Progenitor cell of endocrine pancreas (in vitro differentiated cells): ENCODE results near the gene PIK3R6. TPM values are rescaled to one million over a fixed set of nuclear protein-coding genes. Genes with fewer than 3 reads are reported as not detected.

Experiments used
- DNase-seq: peaks from one replicate; pipeline ENCODE4 v3.0.0; 2021; ENCODE audit warnings: low spot score; ENCODE audit not compliant: unreplicated experiment
- H3K27ac Mint-ChIP-seq: 2 replicates; pipeline ENCODE4 v1.8.0; 2021; ENCODE audit warnings: mild to moderate bottlenecking, moderate library complexity, mixed read lengths
- H3K27me3 Mint-ChIP-seq: 2 replicates; pipeline ENCODE4 v1.8.0; 2021; ENCODE audit warnings: mixed read lengths
- H3K36me3 Mint-ChIP-seq: 2 replicates; pipeline ENCODE4 v1.8.0; 2022; ENCODE audit warnings: mixed read lengths; ENCODE audit not compliant: insufficient read depth
- H3K4me1 Mint-ChIP-seq: 2 replicates; pipeline ENCODE4 v1.8.0; 2021; ENCODE audit warnings: low read depth, mixed read lengths
- H3K4me3 Mint-ChIP-seq: 2 replicates; pipeline ENCODE4 v1.8.0; 2021; ENCODE audit warnings: low read depth, mild to moderate bottlenecking, moderate library complexity, mixed read lengths
- H3K9me3 Mint-ChIP-seq: 2 replicates; pipeline ENCODE4 v1.8.0; 2021; ENCODE audit warnings: low read depth, mixed read lengths
- CTCF ChIP-seq: fragments of 200-600 bp; sonication (generic); IDR thresholded peaks from one replicate; pipeline ENCODE4 v1.5.0; 2021; ENCODE audit warnings: antibody characterized with exemption, mild to moderate bottlenecking; ENCODE audit not compliant: unreplicated experiment
- total RNA-seq: library from RNA; stranded (reverse); gene quantifications from 2 replicates; pipeline ENCODE4 v1.2.1, GENCODE V29; 2021

Gene PIK3R6
- total RNA-seq, 1 donor from 2014 or later: 0.07 TPM

GRCh38 chr17:8837563-8838075, 29.9 kb downstream of the PIK3R6 start:
- Mint-ChIP-seq H3K4me3 (no peak overlapping the region), H3K36me3 (no peaks in the 10 kb centered on the region), H3K27me3 (peaks cover 2% of the 10 kb centered on the region), H3K4me1 (peaks cover 9% of the 10 kb centered on the region), H3K9me3 (no peaks in the 10 kb centered on the region), H3K27ac (no peak overlapping the region)
- DNase-seq: no peak
- TF ChIP-seq CTCF: no peak

DNA sequence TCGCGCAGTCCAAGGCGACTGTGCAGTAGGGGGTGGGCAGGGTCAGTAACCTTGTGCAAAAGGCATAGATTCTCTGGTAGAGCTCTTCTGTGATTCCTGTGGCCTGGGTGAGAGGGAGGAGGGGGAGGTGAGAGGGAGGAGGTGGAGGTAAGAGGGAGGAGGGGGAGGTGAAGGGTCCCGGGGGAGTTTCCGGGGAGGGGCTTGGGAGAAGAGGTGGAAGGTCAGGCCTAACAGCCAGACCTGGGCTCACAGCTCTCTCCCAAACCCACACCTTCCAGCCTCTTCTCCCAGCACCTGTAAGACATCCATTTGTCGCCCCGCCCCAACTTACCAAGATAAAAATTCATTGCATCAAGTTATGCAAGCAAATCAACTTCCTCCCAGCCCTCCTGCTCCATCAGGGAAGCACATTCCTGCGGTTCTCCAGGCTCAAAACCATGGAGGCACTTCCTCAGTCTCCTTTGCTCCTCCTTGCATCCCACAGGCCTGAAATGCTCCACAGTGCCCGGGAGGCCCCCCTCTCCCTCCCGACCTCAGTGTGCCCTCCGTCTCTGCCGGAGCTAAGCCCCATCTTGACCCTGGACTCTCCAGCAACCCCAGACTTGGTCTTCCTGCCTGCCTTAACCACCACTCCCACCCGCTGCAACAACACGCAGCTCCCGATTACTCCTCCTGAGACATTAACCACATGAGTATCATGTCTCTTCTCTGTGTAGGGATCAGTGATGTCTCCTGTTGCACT, 30.5 kb downstream of the PIK3R6 start:
- no peaks in the 10 kb centered on the region for H3K9me3 Mint-ChIP-seq
- H3K27me3 Mint-ChIP-seq: peaks cover 2% of the 10 kb centered on the region
- no peak for TF ChIP-seq CTCF
- H3K36me3 Mint-ChIP-seq: no peaks in the 10 kb centered on the region
- no peak overlapping the region for H3K4me3 Mint-ChIP-seq
- H3K4me1 Mint-ChIP-seq: peaks cover 9% of the 10 kb centered on the region
- no peak for DNase-seq
- peak overlapping the region; percentile 73 for H3K27ac Mint-ChIP-seq

DNA sequence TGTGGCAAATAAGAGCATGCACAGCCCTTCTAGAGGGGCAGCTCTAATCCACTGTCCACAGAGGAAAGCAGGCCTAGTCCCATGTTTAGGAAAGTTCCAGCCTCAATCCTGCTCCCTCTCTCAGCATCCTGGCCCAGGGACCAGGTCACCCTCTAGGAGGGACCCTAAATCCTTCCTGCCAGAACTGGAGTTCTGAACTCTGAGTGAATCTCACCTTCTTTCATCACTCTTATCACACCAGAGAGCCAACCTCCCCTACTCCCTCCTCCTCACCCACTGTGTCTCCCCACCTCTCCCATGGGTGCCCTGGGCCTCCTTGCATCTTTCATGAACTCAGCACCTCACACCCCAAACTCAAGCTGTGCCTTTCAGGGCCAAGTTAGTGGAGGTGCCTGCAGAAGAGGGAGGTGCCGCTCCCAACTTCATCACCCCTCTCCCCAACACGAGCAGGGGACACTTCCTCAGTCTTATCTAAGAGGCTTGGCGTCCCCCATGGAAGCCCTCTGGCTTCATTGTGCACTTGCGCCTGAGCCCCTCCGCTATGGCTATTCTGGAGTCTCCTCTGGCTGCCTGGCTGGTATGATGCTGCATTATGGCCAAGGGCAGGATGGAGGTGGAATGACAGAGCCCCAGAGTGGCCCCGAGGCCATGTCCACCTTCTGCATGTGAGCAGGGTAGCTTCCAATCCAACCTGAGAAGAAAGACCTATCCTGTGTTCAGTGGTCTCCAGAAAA, 31.7 kb downstream of the PIK3R6 start:
- Mint-ChIP-seq H3K27me3 (peaks cover 2% of the 10 kb centered on the region), H3K4me1 (peaks cover 9% of the 10 kb centered on the region), H3K36me3 (no peaks in the 10 kb centered on the region), H3K4me3 (no peak overlapping the region), H3K9me3 (no peaks in the 10 kb centered on the region), H3K27ac (no peak overlapping the region)
- no peak for DNase-seq
- no peak for TF ChIP-seq CTCF

GRCh38 chr17:8835106-8835505, 32.4 kb downstream of the PIK3R6 start:
- H3K27ac Mint-ChIP-seq: no peak overlapping the region
- peaks cover 2% of the 10 kb centered on the region for H3K27me3 Mint-ChIP-seq
- H3K9me3 Mint-ChIP-seq: no peaks in the 10 kb centered on the region
- no peak overlapping the region for H3K4me3 Mint-ChIP-seq
- peaks cover 9% of the 10 kb centered on the region for H3K4me1 Mint-ChIP-seq
- TF ChIP-seq CTCF: no peak
- DNase-seq: no peak
- no peaks in the 10 kb centered on the region for H3K36me3 Mint-ChIP-seq

GRCh38 chr17:8832711-8833352, 34.6 kb downstream of the PIK3R6 start:
- H3K27me3 Mint-ChIP-seq: no peaks in the 10 kb centered on the region
- no peak overlapping the region for H3K4me3 Mint-ChIP-seq
- no peak overlapping the region for H3K27ac Mint-ChIP-seq
- TF ChIP-seq CTCF: peak; percentile 55
- DNase-seq: no peak
- H3K9me3 Mint-ChIP-seq: no peaks in the 10 kb centered on the region
- H3K36me3 Mint-ChIP-seq: no peaks in the 10 kb centered on the region
- peaks cover 3% of the 10 kb centered on the region for H3K4me1 Mint-ChIP-seq
